K562 (cell line): Measurements from ENCODE around the gene C2orf81. TPM values are rescaled to one million over a fixed set of nuclear protein-coding genes. Genes with fewer than 3 reads are reported as not detected.

Source experiments
- ATAC-seq: fragments of 200-7000 bp; cut with Tn5 transposase; 3 replicates; pipeline ENCODE4 v1.9.1; 2020; ENCODE audit warnings: moderate library complexity
- BruUV-seq: library from RNA; stranded (reverse); fragments of 400-500 nt; replicated peaks from 2 replicates; lab custom pipeline; 2021; lab: Mats Ljungman, UMichigan
- CTCF ChIA-PET: fragments of 300-600 bp; formaldehyde crosslinking; extraction: SDS; loops from one replicate; lab custom pipeline; 2021; ENCODE audit warnings: low intra/inter-chr PET ratio; lab: Yijun Ruan, JAX
- POLR2A ChIA-PET: fragments of 300-600, 350-650 bp; sonication (Branson Sonifier 250); formaldehyde crosslinking; extraction: SDS; loops from one replicate; lab custom pipeline; 2021; ENCODE audit warnings: antibody characterized with exemption, inconsistent platforms; lab: Yijun Ruan, JAX
- DNase-seq, 4 experiments: peaks; one replicate each; pipeline versions ENCODE4 v3.0.0 to v3.0.0-alpha.2; 2011 to 2018; ENCODE audit warnings: low spot score in 3 of 4, mixed read lengths in 3 of 4; ENCODE audit errors: extremely low read depth in 1 of 4
- FAIRE-seq: peaks from 2 replicates; lab custom pipeline; 2011; peaks lifted over from hg19 to GRCh38; lab: Jason Lieb, UNC
- H2AFZ ChIP-seq: 2 replicates; pipeline ENCODE4 v1.6.0; 2011; ENCODE audit warnings: low read depth, low read length, control low read depth, inconsistent platforms
- H3K27ac ChIP-seq: fragments of 200-600 bp; 3 replicates; pipeline ENCODE4 v1.8.0; 2011; ENCODE audit warnings: low read depth, mild to moderate bottlenecking, control low read depth, inconsistent platforms, low read length, moderate library complexity, mixed read lengths; ENCODE audit errors: extremely low read depth
- H3K27me3 ChIP-seq, 2 experiments: fragments of 300-600 bp in 1 of 2; 2 replicates in 1 of 2; 3 replicates in 1 of 2; pipeline versions ENCODE4 v1.6.0 to v1.8.0; 2011; ENCODE audit warnings: inconsistent platforms in 2 of 2, low read length in 2 of 2, mild to moderate bottlenecking in 1 of 2, mixed read lengths in 1 of 2, moderate library complexity in 1 of 2; ENCODE audit not compliant: control insufficient read depth in 2 of 2, insufficient read depth in 2 of 2
- H3K36me3 ChIP-seq: fragments of 300-600 bp; 3 replicates; pipeline ENCODE4 v1.8.0; 2011; ENCODE audit warnings: mild to moderate bottlenecking, low read length, inconsistent platforms; ENCODE audit not compliant: control insufficient read depth, insufficient read depth
- H3K4me1 ChIP-seq, 2 experiments: fragments of 200-600 bp in 1 of 2; replicated peaks in 1 of 2; 2 replicates in 1 of 2; 3 replicates in 1 of 2; pipeline versions ENCODE4 v1.5.1 to v1.8.0; 2011; ENCODE audit warnings: inconsistent platforms in 2 of 2, low read length in 2 of 2, mild to moderate bottlenecking in 1 of 2, mixed read lengths in 1 of 2, moderate library complexity in 1 of 2; ENCODE audit not compliant: control insufficient read depth in 2 of 2, insufficient read depth in 2 of 2
- H3K4me2 ChIP-seq: 2 replicates; pipeline ENCODE4 v1.6.1; 2011; ENCODE audit warnings: low read length, control low read depth, inconsistent platforms, mixed read lengths; ENCODE audit not compliant: insufficient read depth
- H3K4me3 ChIP-seq: fragments of 200-600 bp; sonication (generic), shearing (Covaris generic); 2 replicates; pipeline ENCODE4 v1.5.1; 2016; ENCODE audit warnings: control low read depth, inconsistent platforms
- H3K79me2 ChIP-seq: fragments of 200-600 bp; 3 replicates; pipeline ENCODE4 v1.8.0; 2011; ENCODE audit warnings: low read length, inconsistent platforms; ENCODE audit not compliant: control insufficient read depth, insufficient read depth
- H3K9ac ChIP-seq, 2 experiments: 2 replicates each; pipeline versions ENCODE4 v1.6.0 to v1.6.1; 2011; ENCODE audit warnings: low read depth in 2 of 2, low read length in 2 of 2, control low read depth in 1 of 2, inconsistent platforms in 1 of 2, mild to moderate bottlenecking in 1 of 2, mixed read lengths in 1 of 2; ENCODE audit not compliant: insufficient read depth in 1 of 2
- H3K9me1 ChIP-seq: one replicate; pipeline ENCODE4 v1.6.0; 2011; ENCODE audit warnings: inconsistent platforms, mild to moderate bottlenecking, low read length, moderate library complexity; ENCODE audit not compliant: control insufficient read depth, insufficient read depth
- H3K9me3 ChIP-seq: replicated peaks from 2 replicates; pipeline ENCODE4 v1.5.1; 2011; ENCODE audit warnings: low read depth, low read length, inconsistent platforms; ENCODE audit not compliant: control insufficient read depth, insufficient read depth
- H4K20me1 ChIP-seq: replicated peaks from 2 replicates; pipeline ENCODE4 v1.6.1; 2011; ENCODE audit warnings: low read length, inconsistent platforms, mixed read lengths; ENCODE audit not compliant: control insufficient read depth, insufficient read depth
- CBX2 ChIP-seq: fragments of 200-600 bp; sonication (generic); IDR thresholded peaks from one replicate; pipeline ENCODE4 v1.6.1; 2012; ENCODE audit warnings: mild to moderate bottlenecking, low read length, inconsistent platforms; ENCODE audit not compliant: insufficient read depth, poor library complexity, severe bottlenecking
- GATAD2B ChIP-seq: fragments of 450-650 bp; IDR thresholded peaks from 2 replicates; pipeline ENCODE4 v1.6.1; 2017; ENCODE audit warnings: mild to moderate bottlenecking, borderline replicate concordance
- KHSRP ChIP-seq: fragments of 450-650 bp; IDR thresholded peaks from 2 replicates; pipeline ENCODE4 v1.6.1; 2017
- MCM5 ChIP-seq: fragments of 450-650 bp; IDR thresholded peaks from 2 replicates; pipeline ENCODE4 v1.6.1; 2016; ENCODE audit warnings: low read depth
- MEF2D ChIP-seq: conservative IDR thresholded peaks from 2 replicates; pipeline ENCODE4 v1.6.1; 2016; ENCODE audit warnings: low read depth, missing genetic modification characterization, missing compliant biosample characterization
- MLLT1 ChIP-seq, 2 experiments: fragments of 450-650 bp; IDR thresholded peaks; 2 replicates each; pipeline ENCODE4 v1.6.1; 2016
- NCOR1 ChIP-seq: fragments of 450-650 bp; IDR thresholded peaks from 2 replicates; pipeline ENCODE4 v1.6.1; 2016; ENCODE audit warnings: mild to moderate bottlenecking, moderate library complexity
- SMARCE1 ChIP-seq: fragments of 450-650 bp; IDR thresholded peaks from 2 replicates; pipeline ENCODE4 v1.7.1; 2016; ENCODE audit warnings: mild to moderate bottlenecking
- ZFPM2 ChIP-seq: fragments of 250-450 bp; sonication (Bioruptor Pico); IDR thresholded peaks from 2 replicates; pipeline ENCODE4 v1.5.1; 2022; ENCODE audit warnings: mild to moderate bottlenecking
- ZNF830 ChIP-seq: fragments of 250-450 bp; sonication (Bioruptor Pico); IDR thresholded peaks from 2 replicates; pipeline ENCODE4 v1.5.0; 2021; ENCODE audit warnings: mild to moderate bottlenecking
- WGBS: fragments of 100-300 bp; shearing (Covaris generic); methylation state at CpG from one replicate; pipeline ENCODE4 v1.1.6; 2016; ENCODE audit warnings: low coverage, mixed read lengths; ENCODE audit not compliant: insufficient coverage; ENCODE audit errors: missing lambda C conversion rate; 5-methylcytosine and 5-hydroxymethylcytosine counted together
- in situ Hi-C: fragments of 300-500 bp; cut with MboI; formaldehyde crosslinking; loops from 4 replicates; pipeline ENCODE4 v1.15.0; 2018; ENCODE audit warnings: inconsistent platforms, mixed read lengths
- intact Hi-C: fragments of 100-400 bp; cut with micrococcal nuclease; formaldehyde crosslinking; loops from 2 replicates; pipeline ENCODE4 v1.14.2; 2022
- polyA plus RNA-seq, 8 experiments: library from polyadenylated mRNA; depleted of rRNA in 4 of 8; stranded (reverse) in 5 of 8; unstranded in 3 of 8; fragments of >200 nt; fragmentation: Nextera tagmentation in 2 of 8; fragmentation: Illumina TruSeq in 1 of 8; extraction: Ambion mirVana in 2 of 8; extraction: Trizol in 1 of 8; gene quantifications; 2 replicates each; pipeline versions ENCODE4 v1.2.1 to v1.2.3, GENCODE V29; 2011 to 2014; ENCODE audit warnings: inconsistent platforms in 1 of 8, missing spikeins in 1 of 8
- total RNA-seq, 7 experiments: library from RNA; depleted of rRNA in 6 of 7; stranded (reverse); fragments of >200 nt in 6 of 7; fragmentation: Illumina TruSeq in 2 of 7; extraction: Trizol in 2 of 7; gene quantifications; 2 replicates each; pipeline versions ENCODE4 v1.2.1 to v1.2.3, GENCODE V29; 2011 to 2021; ENCODE audit warnings: low replicate concordance in 1 of 7
- TF ChIP-seq, protein P1 (sequence below): fragments of 450-650 bp; IDR thresholded peaks from 2 replicates; pipeline ENCODE4 v1.6.1; 2016; ENCODE audit warnings: low read depth

The C2orf81 gene
- total and polyA plus RNA-seq, 9 of the 15 experiments (the other 6 are each of a cell fraction or from before 2014, with no cell fraction given): 0.06 TPM; not detected in 8

DNA sequence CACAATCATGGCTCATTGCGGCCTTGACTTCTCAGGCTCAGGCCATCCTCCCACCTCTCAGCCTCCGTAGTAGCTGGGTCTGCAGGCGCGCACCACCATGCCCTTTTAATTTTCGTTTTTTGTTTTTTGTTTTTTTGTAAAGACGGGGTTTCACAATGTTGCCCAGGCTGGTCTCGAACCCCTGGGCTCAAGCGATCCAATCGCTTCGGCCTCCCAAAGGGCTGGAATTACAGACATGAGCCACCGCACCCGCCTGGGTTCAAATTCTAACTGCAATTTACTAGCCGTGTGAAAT, 29.0 kb downstream of the C2orf81 start (continued):
- TF ChIP-seq SMARCE1: 0 out of 2 replicates have a peak, but pooled peaks have one; percentile 9
- TF ChIP-seq MCM5: no peak
- TF ChIP-seq ZFPM2 (CRISPR knock-in tag): no peak
- TF ChIP-seq MLLT1 (IDR thresholded peaks at IDR 0.05): 0 out of 4 replicates have a peak, but pooled peaks of 1 of the 2 experiments have one; percentile 48

- intact Hi-C loops (loop anchor here (5.0 to 10.0 kb wide), 3 partner anchors 125 to 567 kb away; partner anchors contain the start of gene STAMBP), in situ Hi-C loops (no loop called here)
- Histone ChIP-seq H4K20me1 (no peaks in the 10 kb centered on the region), H3K36me3 (no peaks in the 10 kb centered on the region), H3K27me3 (no peaks in the 10 kb centered on the region), H3K27ac (peak overlapping the region; percentile 91), H3K9me1 (no peaks in the 10 kb centered on the region), H2AFZ (peak overlapping the region; percentile 98), H3K4me2 (peak overlapping the region; percentile 98), H3K4me3 (peak overlapping the region; percentile 66), H3K4me1 (peaks cover 3 to 17% of the 10 kb centered on the region in 2 experiments; a peak in 3 of 5 replicates), H3K9me3 (no peaks in the 10 kb centered on the region), H3K9ac (peak overlapping the region; percentile 89 to 96), H3K79me2 (peaks cover 26% of the 10 kb centered on the region)
- WGBS: 2% methylated on average over 49 of the region's 62 CpGs
- ChIA-PET POLR2A (interaction anchor here (0.5 to 2.6 kb wide), 12 partner anchors 9 to 538 kb away, joined by 3 to 13 read pairs (median 4); partner anchors contain the start of genes BOLA3, DCTN1 and MOB1A), CTCF (interaction anchor here (1.2 kb wide), 1 partner anchor 125 kb away, joined by 4 read pairs; no protein-coding TSS in a partner anchor)
- ATAC-seq (peak; percentile 93), FAIRE-seq (peak; percentile 99), DNase-seq (peak; percentile 90 to 96 (median 92))
- BruUV-seq: no TSS peak
- no peak for TF ChIP-seq ZNF830 (CRISPR knock-in tag)
- TF ChIP-seq NCOR1: no peak
- TF ChIP-seq KHSRP: no peak
- TF ChIP-seq MEF2D (tag): no peak
- TF ChIP-seq, protein P1, sequence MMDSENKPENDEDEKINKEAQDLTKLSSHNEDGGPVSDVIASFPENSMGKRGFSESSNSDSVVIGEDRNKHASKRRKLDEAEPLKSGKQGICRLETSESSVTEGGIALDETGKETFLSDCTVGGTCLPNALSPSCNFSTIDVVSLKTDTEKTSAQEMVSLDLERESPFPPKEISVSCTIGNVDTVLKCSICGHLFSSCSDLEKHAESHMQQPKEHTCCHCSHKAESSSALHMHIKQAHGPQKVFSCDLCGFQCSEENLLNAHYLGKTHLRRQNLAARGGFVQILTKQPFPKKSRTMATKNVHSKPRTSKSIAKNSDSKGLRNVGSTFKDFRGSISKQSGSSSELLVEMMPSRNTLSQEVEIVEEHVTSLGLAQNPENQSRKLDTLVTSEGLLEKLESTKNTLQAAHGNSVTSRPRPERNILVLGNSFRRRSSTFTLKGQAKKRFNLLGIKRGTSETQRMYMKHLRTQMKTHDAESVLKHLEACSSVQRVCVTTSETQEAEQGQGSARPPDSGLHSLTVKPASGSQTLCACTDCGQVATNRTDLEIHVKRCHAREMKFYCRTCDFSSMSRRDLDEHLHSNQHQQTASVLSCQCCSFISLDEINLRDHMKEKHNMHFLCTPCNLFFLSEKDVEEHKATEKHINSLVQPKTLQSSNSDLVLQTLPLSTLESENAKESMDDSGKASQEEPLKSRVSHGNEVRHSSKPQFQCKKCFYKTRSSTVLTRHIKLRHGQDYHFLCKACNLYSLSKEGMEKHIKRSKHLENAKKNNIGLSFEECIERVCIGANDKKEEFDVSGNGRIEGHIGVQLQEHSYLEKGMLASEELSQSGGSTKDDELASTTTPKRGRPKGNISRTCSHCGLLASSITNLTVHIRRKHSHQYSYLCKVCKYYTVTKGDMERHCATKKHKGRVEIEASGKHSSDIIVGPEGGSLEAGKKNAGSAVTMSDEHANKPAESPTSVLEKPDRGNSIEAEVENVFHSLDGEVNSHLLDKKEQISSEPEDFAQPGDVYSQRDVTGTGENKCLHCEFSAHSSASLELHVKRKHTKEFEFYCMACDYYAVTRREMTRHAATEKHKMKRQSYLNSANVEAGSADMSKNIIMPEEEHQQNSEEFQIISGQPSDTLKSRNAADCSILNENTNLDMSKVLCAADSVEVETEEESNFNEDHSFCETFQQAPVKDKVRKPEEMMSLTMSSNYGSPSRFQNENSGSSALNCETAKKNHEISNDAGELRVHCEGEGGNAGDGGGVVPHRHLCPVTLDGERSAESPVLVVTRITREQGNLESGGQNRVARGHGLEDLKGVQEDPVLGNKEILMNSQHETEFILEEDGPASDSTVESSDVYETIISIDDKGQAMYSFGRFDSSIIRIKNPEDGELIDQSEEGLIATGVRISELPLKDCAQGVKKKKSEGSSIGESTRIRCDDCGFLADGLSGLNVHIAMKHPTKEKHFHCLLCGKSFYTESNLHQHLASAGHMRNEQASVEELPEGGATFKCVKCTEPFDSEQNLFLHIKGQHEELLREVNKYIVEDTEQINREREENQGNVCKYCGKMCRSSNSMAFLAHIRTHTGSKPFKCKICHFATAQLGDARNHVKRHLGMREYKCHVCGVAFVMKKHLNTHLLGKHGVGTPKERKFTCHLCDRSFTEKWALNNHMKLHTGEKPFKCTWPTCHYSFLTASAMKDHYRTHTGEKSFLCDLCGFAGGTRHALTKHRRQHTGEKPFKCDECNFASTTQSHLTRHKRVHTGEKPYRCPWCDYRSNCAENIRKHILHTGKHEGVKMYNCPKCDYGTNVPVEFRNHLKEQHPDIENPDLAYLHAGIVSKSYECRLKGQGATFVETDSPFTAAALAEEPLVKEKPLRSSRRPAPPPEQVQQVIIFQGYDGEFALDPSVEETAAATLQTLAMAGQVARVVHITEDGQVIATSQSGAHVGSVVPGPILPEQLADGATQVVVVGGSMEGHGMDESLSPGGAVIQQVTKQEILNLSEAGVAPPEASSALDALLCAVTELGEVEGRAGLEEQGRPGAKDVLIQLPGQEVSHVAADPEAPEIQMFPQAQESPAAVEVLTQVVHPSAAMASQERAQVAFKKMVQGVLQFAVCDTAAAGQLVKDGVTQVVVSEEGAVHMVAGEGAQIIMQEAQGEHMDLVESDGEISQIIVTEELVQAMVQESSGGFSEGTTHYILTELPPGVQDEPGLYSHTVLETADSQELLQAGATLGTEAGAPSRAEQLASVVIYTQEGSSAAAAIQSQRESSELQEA: no peak
- no peak for TF ChIP-seq CBX2
- no peak for TF ChIP-seq GATAD2B
Observed at GRCh38 chr2:74391580-74392448, 29.6 kb downstream of the C2orf81 start.
